ENCODE measurements around the gene LARGE1.

GRCh38 chr22:33357981-33358399 is 562.3 kb downstream of the LARGE1 start:
- no peak for TF ChIP-seq CTCF (conservative IDR thresholded peaks at IDR 0.05 in 1 of 2, IDR thresholded peaks at IDR 0.05 in 1 of 2; ENCODE audit: low read depth in 1 of 2, low read length in 2 of 2)
- no peak for TF ChIP-seq EZH2 (IDR thresholded peaks at IDR 0.05; ENCODE audit: low read length, missing control alignments)

All from fibroblast of lung (primary cell).